Measurements from ENCODE around the gene PAK5. TPM values are rescaled to one million over a fixed set of nuclear protein-coding genes. Genes with fewer than 3 reads are reported as not detected.

PAK5 gene
- total and polyA plus RNA-seq, 9 of the 15 experiments (the other 6 are each of a cell fraction or from before 2014, with no cell fraction given), result not detected

GRCh38 chr20:9629831-9630230 lies 209.0 kb downstream of the PAK5 start (continued):
- TF ChIP-seq ZHX1 (conservative IDR thresholded peaks at IDR 0.05; ENCODE audit: low read length) (no peak), ZEB2 (IDR thresholded peaks at IDR 0.05) (no peak), RBFOX2 (IDR thresholded peaks at IDR 0.05; ENCODE audit: low read depth, low read length) (no peak)

GRCh38 chr20:9628589-9628988 lies 210.3 kb downstream of the PAK5 start:
- intact Hi-C loops (cut with micrococcal nuclease), result no loop called here
- Histone ChIP-seq H2AFZ (ENCODE audit: low read depth, low read length) (no peak overlapping the region), H3K4me3 (no peak overlapping the region), H3K9me3 (replicated peaks; ENCODE audit: control insufficient read depth, insufficient read depth, low read depth, low read length) (no peaks in the 10 kb centered on the region), H3K9ac (ENCODE audit: insufficient read depth in 1 of 2, low read depth in 2 of 2, low read length in 2 of 2) (no peak overlapping the region), H3K79me2 (ENCODE audit: control insufficient read depth, insufficient read depth, low read length) (no peaks in the 10 kb centered on the region), H3K27me3 (ENCODE audit: control insufficient read depth in 2 of 2, insufficient read depth in 2 of 2, low read length in 2 of 2) (no peaks in the 10 kb centered on the region), H3K27ac (ENCODE audit: extremely low read depth, low read depth, low read length) (no peak overlapping the region), H3K36me3 (ENCODE audit: control insufficient read depth, insufficient read depth, low read length) (no peaks in the 10 kb centered on the region), H3K4me1 (replicated peaks in 1 of 2; ENCODE audit: control insufficient read depth in 2 of 2, insufficient read depth in 2 of 2, low read length in 2 of 2) (no peaks in the 10 kb centered on the region), H3K9me1 (ENCODE audit: control insufficient read depth, insufficient read depth, low read length) (no peaks in the 10 kb centered on the region), H4K20me1 (replicated peaks; ENCODE audit: control insufficient read depth, insufficient read depth, low read length) (no peaks in the 10 kb centered on the region), H3K4me2 (ENCODE audit: insufficient read depth, low read length) (no peak overlapping the region)
- ChIA-PET CTCF (ENCODE audit: low intra/inter-chr PET ratio) (no interaction called here), POLR2A (interaction anchor here (0.6 kb wide), 1 partner anchor 12 kb away, joined by 5 read pairs; no protein-coding TSS in a partner anchor)
- no TSS peak for BruUV-seq (replicated peaks)
- in situ Hi-C loops (cut with MboI), result no loop called here
- FAIRE-seq (no peak), DNase-seq (ENCODE audit: extremely low read depth in 1 of 4, low spot score in 3 of 4) (no peak), ATAC-seq (no peak)
- TF ChIP-seq BCL6 (CRISPR knock-in tag; IDR thresholded peaks at IDR 0.05) (no peak), ZNF316 (IDR thresholded peaks at IDR 0.05) (no peak), STAT5A (IDR thresholded peaks at IDR 0.05; ENCODE audit: borderline replicate concordance, low read length) (no peak), LEF1 (IDR thresholded peaks at IDR 0.05) (no peak), CHD4 (IDR thresholded peaks at IDR 0.05; ENCODE audit: insufficient read depth, insufficient replicate concordance, low read depth, low read length, poor library complexity, severe bottlenecking) (no peak), BRD4 (IDR thresholded peaks at IDR 0.05) (no peak), ZNF644 (tag; IDR thresholded peaks at IDR 0.05; ENCODE audit: low read depth) (no peak), PTBP1 (IDR thresholded peaks at IDR 0.05; ENCODE audit: low read depth, low read length) (no peak), TFAP4 (CRISPR knock-in tag; IDR thresholded peaks at IDR 0.05; ENCODE audit: borderline replicate concordance) (no peak), ZNF431 (CRISPR knock-in tag; IDR thresholded peaks at IDR 0.05) (no peak), SIN3B (IDR thresholded peaks at IDR 0.05; ENCODE audit: low read depth) (no peak)
- WGBS (ENCODE audit: insufficient coverage, low coverage, missing lambda C conversion rate), result 0% methylated on average over 2 of the region's 2 CpGs
